ENCODE results near the gene MNDA.
A peak's percentile ranks its signal among the peaks of the same experiment; 100 is the strongest.

The MNDA gene

DNA sequence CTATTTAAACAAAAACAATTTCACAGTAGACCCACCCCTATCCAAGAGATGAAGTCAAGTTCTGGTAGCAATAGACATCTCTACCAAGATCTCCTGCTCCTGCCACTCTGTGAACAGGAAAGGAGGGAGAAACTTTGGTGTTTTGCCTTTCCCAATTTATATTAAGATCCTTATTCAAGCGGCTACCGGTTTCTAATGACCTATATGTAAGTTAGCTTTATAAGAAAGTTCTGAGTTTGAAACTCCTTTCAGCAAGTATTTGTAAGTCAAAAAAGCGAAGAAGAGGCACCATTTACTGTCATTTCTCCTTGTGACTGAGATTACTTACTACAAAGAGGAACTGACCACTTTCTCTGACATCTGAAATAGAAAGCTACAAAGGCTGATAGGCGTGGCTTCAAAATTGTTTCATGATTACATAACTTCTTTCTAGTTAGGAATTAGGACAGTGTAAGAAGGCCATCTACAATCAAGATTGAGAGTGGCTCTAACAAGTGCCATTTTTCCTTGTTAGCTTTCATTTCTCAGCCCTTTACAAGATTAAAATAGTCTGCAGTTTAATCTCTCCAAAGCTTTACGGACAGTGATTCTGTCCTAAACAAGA, at the start of gene MNDA:
Gene MNDA (plus strand): TSS at position 448 of the 604 bp plus-strand sequence. CDS start 10,803 bp downstream, outside the sequence.
- DNase-seq (ENCODE audit: low spot score): no peak

DNA sequence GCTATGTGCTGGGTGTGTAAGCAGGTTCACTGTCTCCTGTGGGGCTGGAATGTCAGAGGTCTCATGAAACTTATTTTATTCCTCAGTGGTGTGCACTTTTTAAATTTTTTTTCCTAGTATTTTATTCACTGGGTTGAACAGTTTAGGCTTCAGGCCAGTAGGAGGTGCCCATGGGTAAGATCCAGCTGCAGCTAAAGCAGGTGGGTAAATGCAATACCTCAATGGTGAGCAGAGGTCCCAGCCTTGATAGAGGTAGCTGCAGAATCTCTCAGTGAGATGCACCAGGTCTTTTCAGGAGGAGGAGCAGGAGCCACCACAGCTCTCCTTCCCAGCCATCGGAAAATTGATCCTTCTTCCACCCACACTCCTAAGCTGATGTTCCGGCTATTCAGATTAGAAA, 37.5 kb upstream of the MNDA start:
- DNase-seq (ENCODE audit: low spot score): no peak

- DNase-seq (ENCODE audit: low spot score): no peak
Measured at GRCh38 chr1:158794247-158794646, 36.9 kb upstream of the MNDA start.

DNA sequence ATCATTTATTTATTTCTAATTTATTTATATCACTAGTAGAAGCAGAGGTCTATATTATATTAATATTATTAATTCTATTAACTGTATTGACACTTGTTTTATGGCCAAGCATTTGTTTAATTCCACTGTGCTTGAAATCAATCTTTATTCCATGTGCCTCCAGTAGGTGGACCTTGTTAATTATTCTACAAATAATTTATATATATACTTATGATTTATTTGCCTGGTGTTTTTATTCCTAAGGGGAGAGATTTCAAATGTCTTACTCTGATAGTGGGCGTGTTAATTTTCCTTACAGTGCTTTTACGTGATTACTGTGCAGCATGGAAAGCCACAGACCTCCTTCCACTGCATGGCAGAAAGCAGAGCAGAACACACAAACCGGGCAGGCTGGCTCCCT, 32.6 kb upstream of the MNDA start:
- no peak for DNase-seq (ENCODE audit: low spot score)

DNA sequence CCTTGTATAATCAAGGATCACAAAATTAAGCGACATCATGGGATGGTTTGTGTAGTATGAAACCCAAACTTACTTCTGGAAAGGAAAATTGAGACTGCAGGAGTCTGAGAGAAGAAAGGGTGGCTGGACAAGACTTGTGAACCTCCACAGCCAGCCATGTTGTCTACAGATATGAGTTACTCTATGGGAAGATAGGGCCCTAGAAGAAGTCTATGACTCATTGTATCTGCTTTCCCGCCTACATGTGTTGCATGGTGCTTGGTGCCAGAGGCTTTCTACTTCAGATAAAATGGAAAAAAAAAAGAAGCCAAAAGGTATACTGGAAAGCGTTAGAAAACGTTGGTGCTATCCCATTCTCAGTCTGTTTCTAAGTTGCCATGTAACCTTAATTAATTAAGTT, 31.5 kb upstream of the MNDA start:
- no peak for DNase-seq (ENCODE audit: low spot score)

DNA sequence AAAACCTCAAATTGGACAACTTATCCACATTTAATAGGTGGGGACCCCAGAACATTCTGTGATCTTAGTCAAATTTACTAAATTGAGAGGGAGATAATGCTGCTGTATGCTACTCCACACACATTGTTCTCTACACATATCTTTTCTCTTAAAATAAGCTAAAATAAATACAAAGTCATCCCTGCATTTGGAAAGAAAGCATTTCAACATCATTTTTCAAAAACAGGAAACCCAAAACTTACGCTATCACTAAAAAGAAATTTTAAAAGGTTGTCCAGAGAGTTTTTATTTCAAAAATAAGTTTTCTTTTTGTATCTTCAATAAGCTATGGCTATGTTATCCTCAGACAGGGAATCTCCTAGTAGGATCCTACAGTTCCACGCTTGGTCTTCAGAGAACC, 30.6 kb upstream of the MNDA start:
- DNase-seq (ENCODE audit: low spot score): no peak

DNA sequence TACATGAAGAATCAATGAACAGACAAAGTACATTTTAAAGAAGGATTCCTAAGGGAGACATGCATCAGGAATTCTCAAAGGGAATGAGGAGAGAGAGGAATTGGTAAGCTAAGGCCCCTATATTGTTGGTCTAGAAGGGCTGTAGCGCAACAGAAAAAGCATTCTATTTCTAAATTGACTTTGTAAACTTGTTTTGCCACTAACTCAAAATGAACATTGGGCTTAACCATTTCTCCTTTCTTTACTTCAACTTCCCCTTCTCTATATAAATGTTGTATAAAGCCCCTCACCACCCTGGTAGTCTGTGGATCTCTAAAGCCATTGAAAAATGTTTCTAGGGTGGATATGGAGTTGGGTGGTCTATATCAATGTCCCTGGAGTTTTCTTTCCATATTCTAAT, 29.8 kb upstream of the MNDA start:
- no peak for DNase-seq (ENCODE audit: low spot score)

DNA sequence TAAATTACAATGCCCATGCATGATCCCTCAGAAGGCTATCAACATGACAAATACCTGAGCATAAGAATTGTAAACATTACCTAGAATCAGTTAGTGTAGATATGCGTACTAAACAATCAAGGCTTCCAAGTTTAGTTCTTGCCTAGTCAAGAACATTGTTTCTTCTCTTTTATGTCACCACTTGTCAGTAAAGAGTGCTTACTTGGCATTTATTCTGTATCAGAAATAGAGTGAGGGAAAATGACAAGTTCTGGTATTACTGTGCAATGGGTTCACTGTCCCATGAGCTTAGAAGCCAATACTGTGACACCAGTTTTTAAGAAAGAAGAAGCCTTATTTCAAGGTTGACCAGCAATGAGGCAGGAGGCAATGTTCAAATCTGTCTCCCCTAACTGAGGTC, 27.5 kb upstream of the MNDA start:
- no peak for DNase-seq (ENCODE audit: low spot score)

DNA sequence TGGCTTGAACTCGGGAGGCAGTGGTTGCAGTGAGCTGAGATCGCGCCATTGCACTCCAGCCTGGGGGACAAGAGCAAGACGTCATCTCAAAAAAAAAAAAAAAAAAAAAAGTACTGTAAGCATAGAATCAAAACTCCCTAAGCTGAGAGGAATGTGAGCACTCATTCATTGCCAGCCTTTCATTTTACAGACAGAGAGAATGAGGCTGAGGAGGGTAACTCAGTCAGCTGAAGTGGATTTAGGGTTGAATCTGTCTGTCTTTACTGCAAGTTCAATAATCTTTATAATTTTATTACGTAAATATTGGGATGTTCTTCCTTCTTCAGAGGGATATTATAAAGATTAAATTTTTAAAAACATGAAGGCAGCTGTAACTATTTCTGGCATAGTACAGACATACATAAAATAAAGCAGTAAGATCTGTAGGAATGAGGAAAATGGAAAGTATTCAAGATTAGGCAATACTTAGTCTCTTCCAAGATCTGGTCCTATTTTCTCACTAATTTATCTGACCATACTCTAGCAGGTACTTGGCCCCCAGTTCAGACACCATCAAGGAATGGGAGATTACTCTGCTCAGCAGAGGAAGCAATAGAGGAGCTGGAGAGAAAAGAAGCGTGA, 24.1 kb upstream of the MNDA start:
- peak; percentile 8 for DNase-seq (ENCODE audit: low spot score)

GRCh38 chr1:158809256-158809655, 21.9 kb upstream of the MNDA start:
- no peak for DNase-seq (ENCODE audit: low spot score)

DNA sequence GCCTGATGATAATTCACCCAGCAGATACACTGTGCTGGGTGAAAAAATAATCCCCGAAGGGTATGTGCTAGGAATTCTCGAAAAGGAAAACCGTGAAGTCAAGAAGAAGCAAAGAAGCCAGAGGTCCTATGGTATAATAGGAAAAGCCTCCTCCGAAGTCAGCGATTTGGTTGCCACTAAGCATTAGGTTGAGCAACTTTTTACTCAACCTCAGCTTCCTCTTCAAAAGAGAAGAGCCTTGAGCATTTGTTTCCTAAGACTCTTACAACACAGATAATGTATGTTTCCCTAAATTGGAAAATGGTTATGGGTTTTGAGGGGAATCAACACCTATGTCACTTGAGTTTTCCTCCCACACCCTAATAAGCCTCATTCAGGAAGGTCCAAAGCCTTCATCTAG, 21.3 kb upstream of the MNDA start:
- DNase-seq (ENCODE audit: low spot score): no peak

- DNase-seq (ENCODE audit: low spot score): no peak
Measured at GRCh38 chr1:158810311-158810710, 20.8 kb upstream of the MNDA start.

DNA sequence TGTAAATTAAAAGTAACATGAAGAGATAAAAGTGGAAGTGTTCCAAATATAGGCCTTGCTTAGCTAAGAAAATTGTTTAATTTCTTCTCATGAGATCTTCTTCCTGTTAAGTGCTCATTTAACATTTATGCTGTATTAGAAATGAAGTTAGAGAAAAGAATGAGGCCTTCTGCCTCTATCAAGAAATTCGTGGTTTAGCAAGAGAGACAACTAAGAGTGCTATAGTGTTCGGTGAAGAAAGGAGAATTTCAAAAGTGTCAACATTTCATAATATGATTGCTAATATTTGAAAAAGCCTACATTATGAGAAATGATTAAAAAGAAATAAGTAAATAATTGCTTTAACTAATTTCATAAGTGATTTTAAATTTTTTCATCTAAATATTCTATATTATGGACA, 18.8 kb upstream of the MNDA start:
- DNase-seq (ENCODE audit: low spot score): no peak

GRCh38 chr1:158813164-158813563, 18.0 kb upstream of the MNDA start:
- DNase-seq (ENCODE audit: low spot score): no peak

GRCh38 chr1:158814970-158815369, 16.2 kb upstream of the MNDA start:
- DNase-seq (ENCODE audit: low spot score): no peak

- DNase-seq (ENCODE audit: low spot score): no peak
Measured at GRCh38 chr1:158818560-158818959, 12.6 kb upstream of the MNDA start.

- DNase-seq (ENCODE audit: low spot score): no peak
Measured at GRCh38 chr1:158818975-158819431, 12.1 kb upstream of the MNDA start.

DNA sequence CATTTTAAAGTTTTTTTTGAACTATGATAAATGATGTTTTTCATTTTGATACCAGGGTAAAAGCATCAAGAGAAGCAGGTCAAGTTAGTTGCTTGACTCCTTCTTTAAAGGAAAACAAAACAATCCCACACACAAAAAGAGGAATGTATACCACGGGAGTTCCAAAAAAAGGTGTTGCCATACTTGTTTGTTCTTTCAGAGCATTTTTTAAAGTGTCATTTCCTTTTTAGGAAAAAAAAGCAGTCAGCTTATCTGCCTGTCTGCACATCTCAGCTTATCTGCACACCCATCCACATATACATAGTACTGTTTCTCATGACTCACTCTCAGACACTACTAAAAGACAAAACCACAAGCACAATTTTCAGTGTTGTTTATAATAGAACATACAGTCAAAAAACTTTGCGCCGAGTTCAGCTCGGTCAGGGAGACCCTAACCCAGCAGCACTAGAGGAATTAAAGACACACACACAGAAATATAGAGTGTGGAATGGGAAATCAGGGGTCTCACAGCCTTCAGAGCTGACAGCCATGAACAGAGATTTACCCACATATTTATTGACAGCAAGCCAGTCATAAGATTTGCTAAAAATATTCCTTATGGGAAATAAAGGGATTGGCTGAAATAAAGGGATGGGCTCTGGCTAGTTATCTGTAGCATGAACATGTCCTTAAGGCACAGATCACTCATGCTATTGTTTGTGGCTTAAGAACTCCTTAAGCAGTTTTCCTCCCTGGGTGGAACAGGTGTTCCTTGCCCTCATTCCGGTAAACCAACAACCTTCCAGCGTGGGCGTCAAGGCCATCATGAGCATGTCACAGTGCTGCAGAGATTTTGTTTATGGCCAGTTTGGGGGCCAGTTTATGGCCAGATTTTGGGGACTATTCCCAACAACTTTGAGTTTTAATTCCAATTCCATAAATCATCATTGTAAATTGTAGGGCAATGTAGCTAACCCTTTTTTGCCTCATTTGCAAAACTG, 11.4 kb upstream of the MNDA start:
- DNase-seq (ENCODE audit: low spot score): no peak

DNA sequence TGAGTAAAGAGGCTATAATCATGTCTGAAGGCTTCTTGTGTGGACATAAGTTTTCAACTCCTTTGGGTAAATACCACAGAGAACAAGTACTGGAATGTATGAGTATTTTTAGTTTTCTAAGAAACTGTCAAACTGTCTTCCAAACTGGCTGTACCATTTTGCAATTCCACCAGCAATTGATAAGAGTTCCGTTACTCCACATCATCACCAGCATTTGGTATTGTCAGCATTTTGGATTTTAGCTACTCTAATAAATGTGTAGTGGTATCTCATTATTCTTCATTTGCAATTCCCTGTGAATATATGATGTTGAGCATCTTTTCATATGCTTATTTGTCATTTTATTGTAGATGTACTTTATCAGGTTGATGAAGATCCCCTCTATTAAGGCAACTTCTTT, 9.4 kb upstream of the MNDA start:
- no peak for DNase-seq (ENCODE audit: low spot score)

DNA sequence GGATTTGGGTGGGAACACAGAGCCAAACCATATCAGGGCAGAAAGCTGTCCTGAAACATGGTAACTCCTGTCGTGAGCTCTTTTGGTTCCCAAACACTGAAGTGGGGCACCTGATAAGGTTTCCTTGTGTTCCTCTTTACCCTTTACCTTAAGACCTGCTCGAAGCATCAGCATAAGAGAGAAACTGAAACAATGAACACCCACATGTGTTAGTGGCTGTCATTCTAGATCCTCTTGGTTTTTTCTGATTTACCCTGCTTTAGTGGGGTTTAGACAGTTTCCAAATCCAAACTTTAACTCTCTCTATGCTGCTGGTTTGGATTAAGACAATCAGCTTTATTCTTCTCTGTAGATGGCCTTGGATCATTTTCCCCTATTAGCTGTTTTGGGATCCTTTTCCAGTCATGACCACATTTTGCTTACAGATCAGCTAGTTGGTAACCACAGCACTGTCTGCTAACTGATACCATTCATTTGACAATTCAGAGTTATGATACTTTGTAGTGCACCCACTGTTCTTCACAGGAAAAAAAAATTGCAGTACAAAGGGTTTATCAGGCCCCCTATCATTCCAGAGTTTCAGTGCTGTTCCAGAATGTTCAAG, 975 bp upstream of the MNDA start:
- no peak for DNase-seq (ENCODE audit: low spot score)

DNA sequence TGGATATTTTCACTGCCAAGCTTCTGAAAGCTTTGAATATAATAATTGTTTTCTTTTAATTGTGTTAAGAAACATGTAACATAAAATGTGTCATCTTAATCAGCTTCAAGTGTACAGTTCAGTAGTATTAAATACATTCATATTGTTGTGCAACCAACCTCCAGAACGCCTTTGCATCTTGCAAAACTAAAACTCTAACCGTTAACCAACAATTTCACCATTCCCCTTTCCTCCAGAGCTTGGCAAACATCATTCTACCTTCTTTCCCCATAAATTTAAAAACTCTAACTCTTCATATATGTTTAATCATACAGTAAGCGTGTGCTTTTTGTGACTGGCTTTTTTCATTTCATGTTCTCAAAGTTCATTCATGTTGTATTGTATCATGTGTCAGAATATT, 2.1 kb downstream of the MNDA start:
- no peak for DNase-seq (ENCODE audit: low spot score)

GRCh38 chr1:158836038-158836437, 4.9 kb downstream of the MNDA start:
- no peak for DNase-seq (ENCODE audit: low spot score)

- no peak for DNase-seq (ENCODE audit: low spot score)
Measured at GRCh38 chr1:158838660-158839059, 7.5 kb downstream of the MNDA start.
